ENCODE results near the gene CACNA1F.

The CACNA1F gene

DNA sequence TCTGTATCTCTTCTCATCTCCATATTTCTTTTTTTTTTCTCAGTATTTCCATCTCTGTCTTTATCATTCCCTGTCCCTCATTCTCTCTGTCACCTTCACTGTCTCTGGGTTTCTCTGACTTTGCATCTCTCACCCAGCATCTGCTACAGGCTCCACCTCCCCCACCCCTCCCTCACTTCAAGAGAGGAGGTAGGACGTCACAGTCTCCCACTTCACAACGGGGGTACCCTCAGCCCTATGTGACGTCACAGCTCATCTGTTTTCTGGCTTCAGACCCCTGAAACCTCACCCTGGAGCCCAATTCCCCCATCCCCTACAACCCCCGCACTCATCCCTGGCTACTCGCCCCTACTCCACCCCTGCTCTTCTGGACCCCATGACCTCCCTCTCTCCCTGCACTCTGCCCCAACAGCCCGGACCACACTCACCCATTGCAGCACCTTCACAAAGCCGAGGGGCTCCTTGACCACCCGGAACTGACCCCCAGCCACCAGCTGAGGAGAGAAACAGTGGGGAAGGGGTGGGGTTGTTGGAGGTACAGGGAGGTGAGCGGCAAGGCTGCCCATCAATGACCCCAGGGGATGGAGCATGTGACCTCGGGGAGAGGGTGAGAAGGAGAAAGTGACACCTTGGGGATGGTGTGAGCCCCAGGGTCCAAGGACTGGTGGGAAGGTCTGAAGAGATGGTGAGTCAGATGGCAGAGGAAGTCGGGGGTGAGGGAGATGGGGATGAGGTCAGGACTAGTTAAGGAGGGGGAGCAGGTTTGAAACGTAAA lies 34.4 kb downstream of the CACNA1F start:
- Histone ChIP-seq H3K27me3 (ENCODE audit: insufficient read depth, poor library complexity, severe bottlenecking) (no peaks in the 10 kb centered on the region), H3K27ac (ENCODE audit: poor library complexity, severe bottlenecking) (no peak overlapping the region), H3K36me3 (ENCODE audit: low read depth) (no peaks in the 10 kb centered on the region), H3K4me1 (ENCODE audit: insufficient read depth, poor library complexity, severe bottlenecking) (no peaks in the 10 kb centered on the region), H3K9me3 (ENCODE audit: severe bottlenecking) (no peaks in the 10 kb centered on the region), H3K4me3 (ENCODE audit: severe bottlenecking) (no peak overlapping the region)
- ATAC-seq (ENCODE audit: low read depth) (no peak), DNase-seq (ENCODE audit: low spot score) (no peak)
- TF ChIP-seq, protein P1, sequence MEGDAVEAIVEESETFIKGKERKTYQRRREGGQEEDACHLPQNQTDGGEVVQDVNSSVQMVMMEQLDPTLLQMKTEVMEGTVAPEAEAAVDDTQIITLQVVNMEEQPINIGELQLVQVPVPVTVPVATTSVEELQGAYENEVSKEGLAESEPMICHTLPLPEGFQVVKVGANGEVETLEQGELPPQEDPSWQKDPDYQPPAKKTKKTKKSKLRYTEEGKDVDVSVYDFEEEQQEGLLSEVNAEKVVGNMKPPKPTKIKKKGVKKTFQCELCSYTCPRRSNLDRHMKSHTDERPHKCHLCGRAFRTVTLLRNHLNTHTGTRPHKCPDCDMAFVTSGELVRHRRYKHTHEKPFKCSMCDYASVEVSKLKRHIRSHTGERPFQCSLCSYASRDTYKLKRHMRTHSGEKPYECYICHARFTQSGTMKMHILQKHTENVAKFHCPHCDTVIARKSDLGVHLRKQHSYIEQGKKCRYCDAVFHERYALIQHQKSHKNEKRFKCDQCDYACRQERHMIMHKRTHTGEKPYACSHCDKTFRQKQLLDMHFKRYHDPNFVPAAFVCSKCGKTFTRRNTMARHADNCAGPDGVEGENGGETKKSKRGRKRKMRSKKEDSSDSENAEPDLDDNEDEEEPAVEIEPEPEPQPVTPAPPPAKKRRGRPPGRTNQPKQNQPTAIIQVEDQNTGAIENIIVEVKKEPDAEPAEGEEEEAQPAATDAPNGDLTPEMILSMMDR (IDR thresholded peaks at IDR 0.05; ENCODE audit: poor library complexity, severe bottlenecking) = no peak

DNA sequence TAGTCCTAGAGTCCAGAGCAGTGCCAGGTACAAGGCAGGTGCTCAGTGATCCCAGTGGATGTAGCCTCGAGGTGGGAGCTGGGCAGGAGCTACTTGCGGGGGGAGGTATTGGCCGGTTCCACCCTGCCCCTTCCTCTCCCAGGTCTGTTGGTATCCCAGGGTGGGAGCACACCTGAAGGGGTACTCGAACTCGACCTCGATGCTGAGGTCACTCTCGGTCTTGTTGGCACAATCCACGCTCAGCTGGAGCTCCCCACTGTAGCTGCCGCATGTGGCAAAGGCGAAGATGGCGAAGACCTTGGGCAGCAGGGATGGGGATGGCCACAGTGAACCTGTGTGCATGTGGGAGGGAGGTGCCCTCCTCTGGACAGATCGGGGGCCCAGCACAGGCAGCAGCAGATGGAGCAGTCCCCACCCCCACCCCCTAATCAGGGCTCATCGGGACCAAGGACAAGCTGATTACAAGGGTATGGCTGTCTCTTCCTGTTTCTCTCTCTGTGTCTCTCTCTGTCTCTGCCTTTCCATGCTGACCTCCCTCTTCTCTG lies 35.5 kb downstream of the CACNA1F start:
- Histone ChIP-seq H3K4me3 (ENCODE audit: severe bottlenecking) (no peak overlapping the region), H3K4me1 (ENCODE audit: insufficient read depth, poor library complexity, severe bottlenecking) (no peaks in the 10 kb centered on the region), H3K36me3 (ENCODE audit: low read depth) (no peaks in the 10 kb centered on the region), H3K27me3 (ENCODE audit: insufficient read depth, poor library complexity, severe bottlenecking) (no peaks in the 10 kb centered on the region), H3K9me3 (ENCODE audit: severe bottlenecking) (no peaks in the 10 kb centered on the region), H3K27ac (ENCODE audit: poor library complexity, severe bottlenecking) (no peak overlapping the region)
- DNase-seq (ENCODE audit: low spot score) (no peak), ATAC-seq (ENCODE audit: low read depth) (no peak)
- TF ChIP-seq, protein P1 (IDR thresholded peaks at IDR 0.05; ENCODE audit: poor library complexity, severe bottlenecking) = no peak

DNA sequence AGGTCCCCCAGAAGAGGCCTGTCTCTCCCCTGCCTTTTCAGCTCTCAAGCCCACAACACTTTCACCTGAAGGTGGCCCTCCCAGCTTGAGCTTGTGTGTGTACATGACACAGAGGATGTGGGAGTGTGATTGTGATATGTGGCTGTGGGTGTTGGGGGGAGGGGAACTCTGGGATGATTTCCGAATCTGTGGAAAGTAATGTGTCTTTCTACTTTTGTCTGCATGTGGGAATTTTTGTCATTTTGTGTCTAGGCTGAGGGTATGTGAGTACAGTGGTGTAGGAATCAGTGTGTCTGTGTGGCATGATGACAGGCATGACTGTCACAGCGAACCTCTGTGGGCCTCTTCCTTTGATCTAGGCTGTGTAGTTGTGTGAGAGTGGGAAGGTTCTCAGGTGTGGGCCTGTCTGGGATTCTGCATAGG lies 39.6 kb downstream of the CACNA1F start:
- H3K27ac ChIP-seq (ENCODE audit: poor library complexity, severe bottlenecking) = no peak overlapping the region
- H3K4me1 ChIP-seq (ENCODE audit: insufficient read depth, poor library complexity, severe bottlenecking) = no peaks in the 10 kb centered on the region
- H3K4me3 ChIP-seq (ENCODE audit: severe bottlenecking) = no peak overlapping the region
- DNase-seq (ENCODE audit: low spot score) (no peak), ATAC-seq (ENCODE audit: low read depth) (no peak)
- no peaks in the 10 kb centered on the region for H3K36me3 ChIP-seq (ENCODE audit: low read depth)
- TF ChIP-seq, protein P1 (IDR thresholded peaks at IDR 0.05; ENCODE audit: poor library complexity, severe bottlenecking) = no peak
- no peaks in the 10 kb centered on the region for H3K27me3 ChIP-seq (ENCODE audit: insufficient read depth, poor library complexity, severe bottlenecking)
- H3K9me3 ChIP-seq (ENCODE audit: severe bottlenecking) = no peaks in the 10 kb centered on the region

DNA sequence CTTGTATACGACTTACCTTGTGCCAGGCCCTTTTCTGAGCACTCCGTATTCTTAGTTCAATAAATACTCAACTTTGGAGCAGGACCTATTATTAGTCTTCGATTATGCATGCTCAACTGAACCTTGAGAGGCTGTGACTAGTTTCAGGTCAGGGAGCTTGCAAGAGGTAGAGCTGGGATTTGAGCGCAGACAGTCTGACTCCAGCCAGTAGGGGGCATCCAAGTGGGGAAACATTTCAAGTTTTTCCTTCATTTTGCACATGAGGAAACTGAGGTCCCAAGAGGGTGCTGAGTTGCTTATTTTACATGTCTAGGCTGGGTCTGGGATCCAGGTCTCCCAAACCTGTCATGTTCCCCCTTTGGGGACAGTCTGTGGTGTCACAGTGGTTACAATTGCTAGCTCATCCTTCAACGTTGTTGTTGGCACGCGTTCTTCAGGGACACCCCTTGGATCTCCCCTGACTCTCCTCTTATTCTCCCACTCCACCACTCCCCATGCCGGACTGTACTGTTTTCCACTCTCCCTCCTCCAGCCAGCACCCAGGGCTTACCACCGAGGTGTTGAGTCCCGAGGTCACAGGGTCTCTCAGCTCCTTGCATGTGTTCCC lies 40.3 kb downstream of the CACNA1F start:
- Histone ChIP-seq H3K4me3 (ENCODE audit: severe bottlenecking) (no peak overlapping the region), H3K4me1 (ENCODE audit: insufficient read depth, poor library complexity, severe bottlenecking) (no peaks in the 10 kb centered on the region), H3K27ac (ENCODE audit: poor library complexity, severe bottlenecking) (no peak overlapping the region), H3K36me3 (ENCODE audit: low read depth) (no peaks in the 10 kb centered on the region), H3K9me3 (ENCODE audit: severe bottlenecking) (no peaks in the 10 kb centered on the region), H3K27me3 (ENCODE audit: insufficient read depth, poor library complexity, severe bottlenecking) (no peaks in the 10 kb centered on the region)
- DNase-seq (ENCODE audit: low spot score) (no peak), ATAC-seq (ENCODE audit: low read depth) (no peak)
- TF ChIP-seq, protein P1 (IDR thresholded peaks at IDR 0.05; ENCODE audit: poor library complexity, severe bottlenecking) = peak; percentile 57
